ENCODE data around the gene CPT1B. TPM values are rescaled to one million over a fixed set of nuclear protein-coding genes. Genes with fewer than 3 reads are reported as not detected.

The CPT1B gene
- total RNA-seq, 4 donors from 2014 or later: 34.2 to 111 (median 37.6) TPM

GRCh38 chr22:50581031-50581949 is 3.1 kb upstream of the CPT1B start:
- Histone ChIP-seq H3K27me3 (no peaks in the 10 kb centered on the region), H3K27ac (peak overlapping the region; percentile 99), H3K36me3 (no peaks in the 10 kb centered on the region), H3K9me3 (no peaks in the 10 kb centered on the region), H3K4me3 (peak overlapping the region; percentile 71 to 89 (median 76)), H3K4me1 (peaks cover 15 to 31% (median 23%) of the 10 kb centered on the region in 4 donors)
- in situ Hi-C loops (cut with MboI; ENCODE audit: low pct_ligation_motif_present in 1 of 4, low pct_unique_long_range_greater_than_20kb in 1 of 4, low sequenced_read_pairs in 3 of 4): no loop called here
- 92% methylated on average over 22 of the region's 22 CpGs; no CpG with 5 or more reads in 1 of the 2 donors for WGBS, 2 donors (ENCODE audit: low coverage in 1 of 2)
- intact Hi-C loops (cut with DNase I; ENCODE audit: low total_unique reads): no loop called here
- DNase-seq: no peak
- TF ChIP-seq CTCF (IDR thresholded peaks at IDR 0.05): no peak
- no peak for TF ChIP-seq POLR2AphosphoS5 (IDR thresholded peaks at IDR 0.05)
- TF ChIP-seq POLR2A (IDR thresholded peaks at IDR 0.05): no peak
- TF ChIP-seq EP300 (IDR thresholded peaks at IDR 0.05; ENCODE audit: low read depth): no peak

- 91 to 100% methylated on average over 3 to 4 of the region's 4 CpGs for WGBS, 2 donors (ENCODE audit: low coverage in 1 of 2)
- intact Hi-C loops (cut with DNase I; ENCODE audit: low total_unique reads) (no loop called here), in situ Hi-C loops (cut with MboI; ENCODE audit: low pct_ligation_motif_present in 1 of 4, low pct_unique_long_range_greater_than_20kb in 1 of 4, low sequenced_read_pairs in 3 of 4) (no loop called here)
- Histone ChIP-seq H3K4me3 (no peak overlapping the region), H3K9me3 (no peaks in the 10 kb centered on the region), H3K27me3 (no peaks in the 10 kb centered on the region), H3K4me1 (peaks cover 15 to 31% (median 23%) of the 10 kb centered on the region in 4 donors), H3K36me3 (no peaks in the 10 kb centered on the region), H3K27ac (no peak overlapping the region)
- TF ChIP-seq POLR2AphosphoS5 (IDR thresholded peaks at IDR 0.05): no peak
- no peak for TF ChIP-seq POLR2A (IDR thresholded peaks at IDR 0.05)
- no peak for TF ChIP-seq EP300 (IDR thresholded peaks at IDR 0.05; ENCODE audit: low read depth)
- TF ChIP-seq CTCF (IDR thresholded peaks at IDR 0.05): no peak
- no peak for DNase-seq
These were observed 1.5 kb upstream of the CPT1B start for GRCh38 chr22:50579752-50580151.

GRCh38 chr22:50578776-50579310 is 616 bp upstream of the CPT1B start:
- Histone ChIP-seq H3K27ac (no peak overlapping the region), H3K36me3 (no peaks in the 10 kb centered on the region), H3K4me1 (peaks cover 15 to 30% (median 23%) of the 10 kb centered on the region in 4 donors), H3K4me3 (no peak overlapping the region), H3K9me3 (no peaks in the 10 kb centered on the region), H3K27me3 (no peaks in the 10 kb centered on the region)
- DNase-seq: no peak
- intact Hi-C loops (cut with DNase I; ENCODE audit: low total_unique reads) (no loop called here), in situ Hi-C loops (cut with MboI; ENCODE audit: low pct_ligation_motif_present in 1 of 4, low pct_unique_long_range_greater_than_20kb in 1 of 4, low sequenced_read_pairs in 3 of 4) (no loop called here)
- 76% methylated on average over 7 of the region's 8 CpGs; no CpG with 5 or more reads in 1 of the 2 donors for WGBS, 2 donors (ENCODE audit: low coverage in 1 of 2)
- TF ChIP-seq POLR2A (IDR thresholded peaks at IDR 0.05) (no peak), POLR2AphosphoS5 (IDR thresholded peaks at IDR 0.05) (no peak), CTCF (IDR thresholded peaks at IDR 0.05) (no peak), EP300 (IDR thresholded peaks at IDR 0.05; ENCODE audit: low read depth) (no peak)

GRCh38 chr22:50577697-50577986 is 585 bp downstream of the CPT1B start:
- in situ Hi-C loops (cut with MboI; ENCODE audit: low pct_ligation_motif_present in 1 of 4, low pct_unique_long_range_greater_than_20kb in 1 of 4, low sequenced_read_pairs in 3 of 4) (no loop called here), intact Hi-C loops (cut with DNase I; ENCODE audit: low total_unique reads) (no loop called here)
- no peak overlapping the region for H3K4me3 ChIP-seq
- no peak overlapping the region for H3K27ac ChIP-seq
- no peak for TF ChIP-seq POLR2AphosphoS5 (IDR thresholded peaks at IDR 0.05)
- no peak for TF ChIP-seq CTCF (IDR thresholded peaks at IDR 0.05)
- H3K36me3 ChIP-seq: no peaks in the 10 kb centered on the region
- peaks cover 11 to 24% (median 20%) of the 10 kb centered on the region in 4 donors for H3K4me1 ChIP-seq
- no peaks in the 10 kb centered on the region for H3K9me3 ChIP-seq
- WGBS, 2 donors (ENCODE audit: low coverage in 1 of 2): 60% methylated on average over 23 of the region's 23 CpGs; no CpG with 5 or more reads in 1 of the 2 donors
- no peaks in the 10 kb centered on the region for H3K27me3 ChIP-seq
- no peak for DNase-seq
